GM13976 (cell line): ENCODE results near the gene TBC1D22A.

Experiments
- DNase-seq: peaks from one replicate; pipeline ENCODE4 v3.0.0; 2012; ENCODE audit warnings: low spot score
- CTCF ChIP-seq: IDR thresholded peaks from 2 replicates; pipeline ENCODE4 v1.5.1; 2012; ENCODE audit warnings: borderline replicate concordance, mild to moderate bottlenecking; ENCODE audit not compliant: insufficient read depth; ENCODE audit errors: extremely low read depth, missing control alignments, control extremely low read depth
- in situ Hi-C: fragments of 300-500 bp; cut with MboI; formaldehyde crosslinking; loops from one replicate; pipeline ENCODE4 v1.12.0; 2022; ENCODE audit warnings: low sequenced_read_pairs, mixed read lengths, inconsistent platforms; ENCODE audit not compliant: unreplicated experiment

TBC1D22A gene

DNA sequence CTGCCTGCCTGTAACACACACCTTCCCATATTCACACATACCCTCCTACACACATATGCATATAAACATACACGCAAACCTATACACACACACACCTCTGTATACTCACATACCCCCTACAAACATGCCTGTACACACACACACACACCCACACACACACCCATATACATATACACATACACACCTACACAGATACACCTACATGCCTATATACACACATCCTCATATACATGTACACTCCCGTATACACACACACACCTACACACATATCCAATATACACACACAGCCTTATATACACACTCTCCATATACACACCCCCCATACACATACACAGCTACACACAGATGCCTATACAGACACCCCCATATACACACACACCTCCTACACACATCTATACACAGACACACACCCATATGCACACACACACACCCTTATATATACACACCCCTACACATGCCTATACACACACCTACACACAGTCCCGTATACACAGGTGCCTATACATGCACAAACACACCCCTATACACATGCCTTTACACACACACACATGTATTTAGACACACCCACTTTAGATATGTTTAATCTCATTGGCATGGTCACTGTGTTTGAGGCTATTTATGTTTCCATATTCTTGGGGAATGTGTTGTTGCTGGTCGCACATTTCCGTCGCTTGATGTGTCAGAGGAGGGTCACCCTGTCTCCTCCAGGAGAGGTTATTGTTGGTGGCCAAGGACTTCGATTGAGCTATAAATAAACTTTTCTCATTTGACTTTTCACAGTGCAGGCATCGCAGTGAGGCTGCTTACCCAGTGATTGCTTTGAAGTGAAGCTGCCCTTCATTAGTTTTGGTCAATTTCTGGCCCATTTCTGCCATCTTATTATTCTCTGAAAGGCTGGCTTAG is 243.3 kb downstream of the TBC1D22A start:
- in situ Hi-C loops, result no loop called here
- DNase-seq, result no peak
- TF ChIP-seq CTCF, result no peak

DNA sequence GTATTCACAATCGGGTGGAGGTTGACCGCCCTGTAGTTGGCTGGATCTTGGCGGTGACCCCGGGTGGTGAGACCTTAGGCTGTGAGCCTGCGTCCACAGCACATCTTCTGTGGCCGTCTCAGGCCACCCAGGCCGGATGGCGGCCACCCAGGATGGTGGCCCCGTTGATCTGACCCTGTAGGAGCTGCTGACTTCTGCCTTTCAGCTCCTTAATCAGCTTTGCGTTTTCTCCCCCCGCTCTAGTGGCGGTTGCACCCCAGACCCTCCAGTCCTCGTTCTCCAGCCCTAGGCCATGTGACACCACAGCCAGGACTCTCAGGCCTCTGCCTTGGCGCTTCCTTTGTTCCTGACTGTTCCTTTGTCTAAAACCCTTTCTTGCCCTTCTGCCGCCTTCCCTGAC is 244.0 kb downstream of the TBC1D22A start:
- TF ChIP-seq CTCF, result no peak
- in situ Hi-C loops, result no loop called here
- DNase-seq, result no peak

DNA sequence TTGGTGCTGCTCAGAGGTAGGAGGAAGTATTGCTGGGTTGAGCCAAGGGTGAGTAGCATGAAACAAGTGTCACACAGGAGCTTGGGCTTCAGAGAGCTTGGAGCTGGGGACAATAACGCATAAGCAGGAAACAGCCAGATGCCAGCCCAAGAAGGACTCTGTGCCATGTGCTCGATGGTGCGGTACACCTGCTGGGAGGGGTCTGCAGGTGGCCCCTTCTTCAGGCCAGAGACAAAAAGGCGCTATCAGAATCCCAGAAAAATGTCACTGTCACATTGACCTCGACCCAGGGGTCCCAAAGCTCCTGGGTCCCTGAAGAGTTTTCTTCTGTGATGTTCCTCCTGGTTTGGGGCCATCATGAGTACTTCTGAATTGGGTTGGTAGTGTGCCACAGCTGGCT is 244.4 kb downstream of the TBC1D22A start:
- no peak for DNase-seq
- no peak for TF ChIP-seq CTCF
- in situ Hi-C loops, result no loop called here

GRCh38 chr22:47007496-47007895 is 245.0 kb downstream of the TBC1D22A start:
- in situ Hi-C loops, result no loop called here
- TF ChIP-seq CTCF, result no peak
- DNase-seq, result no peak

- in situ Hi-C loops, result no loop called here
- no peak for DNase-seq
- TF ChIP-seq CTCF, result no peak
Observed at GRCh38 chr22:47008208-47008885, 245.9 kb downstream of the TBC1D22A start.

- in situ Hi-C loops, result no loop called here
- no peak for DNase-seq
- TF ChIP-seq CTCF, result no peak
Observed at GRCh38 chr22:47009304-47010101, 247.1 kb downstream of the TBC1D22A start.
